CD4-positive, alpha-beta T cell (primary cell): ENCODE results near the gene TMEM198. TPM values are rescaled to one million over a fixed set of nuclear protein-coding genes. Genes with fewer than 3 reads are reported as not detected.

Experiments used
- ATAC-seq: fragments of 200-7000 bp; cut with Tn5 transposase; one replicate; pipeline ENCODE4 v1.10.0; 2022; ENCODE audit warnings: mild to moderate bottlenecking; ENCODE audit not compliant: poor library complexity
- CTCF ChIA-PET: fragments of 350-600 bp; sonication (Branson Sonifier 250); formaldehyde crosslinking; loops from one replicate; lab custom pipeline; 2021; ENCODE audit warnings: antibody characterized with exemption, inconsistent platforms; lab: Charles Lee
- POLR2A ChIA-PET: fragments of 350-600 bp; sonication (Branson Sonifier 250); formaldehyde crosslinking; loops from one replicate; lab custom pipeline; 2021; ENCODE audit warnings: antibody characterized with exemption, inconsistent platforms; lab: Charles Lee
- DNase-seq, 14 experiments: peaks; one replicate each; pipeline ENCODE4 v3.0.0-alpha.2; 2013 to 2020; ENCODE audit warnings: mixed read lengths in 2 of 14
- H3K27ac ChIP-seq, 2 donors: one replicate each; pipeline versions ENCODE4 v1.5.1 to v1.7.0; 2013; ENCODE audit warnings: low read length in 2 of 2, low read depth in 1 of 2, mild to moderate bottlenecking in 1 of 2
- H3K27me3 ChIP-seq, 2 experiments: 1 replicate in 1 of 2; 2 replicates in 1 of 2; pipeline versions ENCODE4 v1.6.1 to v1.7.0; 2013; ENCODE audit warnings: low read length in 2 of 2, control low read depth in 1 of 2, mild to moderate bottlenecking in 1 of 2, moderate library complexity in 1 of 2; ENCODE audit not compliant: insufficient read depth in 2 of 2, control insufficient read depth in 1 of 2
- H3K36me3 ChIP-seq: one replicate; pipeline ENCODE4 v1.6.1; 2013; ENCODE audit warnings: low read length, control low read depth; ENCODE audit not compliant: insufficient read depth
- H3K4me1 ChIP-seq: one replicate; pipeline ENCODE4 v1.6.1; 2013; ENCODE audit warnings: low read length, control low read depth; ENCODE audit not compliant: insufficient read depth
- H3K4me3 ChIP-seq: one replicate; pipeline ENCODE4 v1.5.1; 2013; ENCODE audit warnings: mild to moderate bottlenecking, low read length, moderate library complexity
- H3K9me3 ChIP-seq, 2 experiments: 1 replicate in 1 of 2; 2 replicates in 1 of 2; pipeline versions ENCODE4 v1.6.1 to v1.7.0; 2013; ENCODE audit warnings: low read length in 2 of 2, mild to moderate bottlenecking in 2 of 2, control low read depth in 1 of 2, moderate library complexity in 1 of 2; ENCODE audit not compliant: control insufficient read depth in 1 of 2, insufficient read depth in 1 of 2
- H3K27ac Mint-ChIP-seq: one replicate; pipeline ENCODE4 v1.8.0; 2020; ENCODE audit warnings: mixed read lengths
- H3K27me3 Mint-ChIP-seq: one replicate; pipeline ENCODE4 v1.8.0; 2021; ENCODE audit warnings: mixed read lengths
- H3K36me3 Mint-ChIP-seq: one replicate; pipeline ENCODE4 v1.8.0; 2021; ENCODE audit warnings: low read depth, mixed read lengths
- H3K4me1 Mint-ChIP-seq: one replicate; pipeline ENCODE4 v1.8.0; 2021; ENCODE audit warnings: low read depth, mixed read lengths
- H3K4me3 Mint-ChIP-seq: one replicate; pipeline ENCODE4 v1.8.0; 2020; ENCODE audit warnings: mild to moderate bottlenecking, mixed read lengths
- H3K9me3 Mint-ChIP-seq: one replicate; pipeline ENCODE4 v1.8.0; 2020; ENCODE audit warnings: mixed read lengths
- CTCF ChIP-seq: fragments of 200-600 bp; IDR thresholded peaks from one replicate; pipeline ENCODE4 v1.8.0; 2022; ENCODE audit warnings: antibody characterized with exemption, mild to moderate bottlenecking
- intact Hi-C, 2 experiments: fragments of 100-400 bp; cut with DNase I in 1 of 2; cut with micrococcal nuclease in 1 of 2; formaldehyde crosslinking; loops; one replicate each; pipeline versions ENCODE4 v1.15.1 to v1.9.0; 2023 to 2025; cut with DNase I, micrococcal nuclease
- total RNA-seq, 174 experiments: library from RNA in 2 of 174; stranded (reverse) in 2 of 174; gene quantifications; one replicate each; pipeline ENCODE4 v1.2.3 and lab custom pipeline; 2021 to 2026

Gene TMEM198
- total RNA-seq, 2 experiments from 2014 or later: 0.47 to 0.91 TPM

- Histone ChIP-seq H3K4me3 (no peak overlapping the region), H3K27ac (no peak overlapping the region), H3K27me3 (peaks cover 35 to 46% of the 10 kb centered on the region in 2 experiments), H3K4me1 (peaks cover 24% of the 10 kb centered on the region), H3K9me3 (peaks cover 0 to 26% of the 10 kb centered on the region in 2 experiments), H3K36me3 (no peaks in the 10 kb centered on the region)
- no peak overlapping the region for H3K27ac Mint-ChIP-seq
- no peak for TF ChIP-seq CTCF
- ATAC-seq (no peak), DNase-seq (no peak)
- H3K36me3 Mint-ChIP-seq: no peaks in the 10 kb centered on the region
- no peaks in the 10 kb centered on the region for H3K9me3 Mint-ChIP-seq
- peaks cover 50% of the 10 kb centered on the region for H3K27me3 Mint-ChIP-seq
- intact Hi-C loops: no loop called here
- H3K4me3 Mint-ChIP-seq: no peak overlapping the region
- ChIA-PET POLR2A (no interaction called here), CTCF (interaction anchor here (0.6 kb wide), 1 partner anchor 60 kb away, joined by 3 read pairs; a partner anchor contains a TSS)
- H3K4me1 Mint-ChIP-seq: peaks cover 17% of the 10 kb centered on the region
Measured at GRCh38 chr2:219555956-219556355, 12.1 kb downstream of the TMEM198 start.

GRCh38 chr2:219556413-219556812 lies 12.6 kb downstream of the TMEM198 start:
- no peak for DNase-seq
- peaks cover 52% of the 10 kb centered on the region for H3K27me3 Mint-ChIP-seq
- Histone ChIP-seq H3K9me3 (peaks cover 0 to 24% of the 10 kb centered on the region in 2 experiments), H3K36me3 (no peaks in the 10 kb centered on the region), H3K27me3 (peaks cover 32 to 42% of the 10 kb centered on the region in 2 experiments), H3K4me3 (no peak overlapping the region), H3K4me1 (peaks cover 22% of the 10 kb centered on the region), H3K27ac (no peak overlapping the region)
- no peak overlapping the region for H3K27ac Mint-ChIP-seq
- no peak for TF ChIP-seq CTCF
- H3K4me1 Mint-ChIP-seq: peaks cover 17% of the 10 kb centered on the region
- no peaks in the 10 kb centered on the region for H3K36me3 Mint-ChIP-seq
- no peak for ATAC-seq
- ChIA-PET POLR2A (no interaction called here), CTCF (interaction anchor here (0.6 kb wide), 1 partner anchor 61 kb away, joined by 3 read pairs; a partner anchor contains a TSS)
- no peaks in the 10 kb centered on the region for H3K9me3 Mint-ChIP-seq
- peak overlapping the region; percentile 7 for H3K4me3 Mint-ChIP-seq
- intact Hi-C loops: no loop called here

GRCh38 chr2:219557320-219557719 lies 13.5 kb downstream of the TMEM198 start:
- Histone ChIP-seq H3K9me3 (peaks cover 0 to 17% of the 10 kb centered on the region in 2 experiments), H3K27me3 (peaks cover 27 to 33% of the 10 kb centered on the region in 2 experiments), H3K4me3 (no peak overlapping the region), H3K4me1 (peaks cover 14% of the 10 kb centered on the region), H3K27ac (no peak overlapping the region), H3K36me3 (no peaks in the 10 kb centered on the region)
- no peaks in the 10 kb centered on the region for H3K36me3 Mint-ChIP-seq
- no peak for ATAC-seq
- no peak for TF ChIP-seq CTCF
- peaks cover 11% of the 10 kb centered on the region for H3K4me1 Mint-ChIP-seq
- CTCF ChIA-PET: no interaction called here
- no peaks in the 10 kb centered on the region for H3K9me3 Mint-ChIP-seq
- no peak overlapping the region for H3K4me3 Mint-ChIP-seq
- H3K27ac Mint-ChIP-seq: no peak overlapping the region
- H3K27me3 Mint-ChIP-seq: peaks cover 49% of the 10 kb centered on the region
- intact Hi-C loops: no loop called here
- DNase-seq: no peak
- POLR2A ChIA-PET: no interaction called here
